Neural progenitor cell (in vitro differentiated cells): ENCODE data around the gene MED20. TPM values are rescaled to one million over a fixed set of nuclear protein-coding genes. Genes with fewer than 3 reads are reported as not detected.
A peak's percentile ranks its signal among the peaks of the same experiment; 100 is the strongest.

Experiments
- DNase-seq: peaks from one replicate; pipeline ENCODE4 v3.0.0-alpha.2; 2016; ENCODE audit warnings: low spot score
- H2AFZ ChIP-seq: fragments of 200-600 bp; sonication (generic); replicated peaks from 2 replicates; pipeline ENCODE4 v1.6.1; 2016; ENCODE audit warnings: antibody characterized with exemption
- H3F3A ChIP-seq: fragments of 200-600 bp; sonication (generic); 2 replicates; pipeline ENCODE4 v1.6.1; 2016; ENCODE audit warnings: antibody characterized with exemption, low read depth
- H3K27ac ChIP-seq: fragments of 200-600 bp; sonication (generic); 2 replicates; pipeline ENCODE4 v1.5.1; 2016; ENCODE audit warnings: mild to moderate bottlenecking
- H3K27me3 ChIP-seq: fragments of 200-600 bp; sonication (generic); 2 replicates; pipeline ENCODE4 v1.6.1; 2016; ENCODE audit warnings: mild to moderate bottlenecking, moderate library complexity
- H3K36me3 ChIP-seq: fragments of 200-600 bp; sonication (generic); 2 replicates; pipeline ENCODE4 v1.5.1; 2016
- H3K4me1 ChIP-seq: fragments of 200-600 bp; sonication (generic); 2 replicates; pipeline ENCODE4 v1.6.1; 2016; ENCODE audit warnings: mixed run types
- H3K4me2 ChIP-seq: fragments of 200-600 bp; sonication (generic); 2 replicates; pipeline ENCODE4 v1.6.1; 2016
- H3K4me3 ChIP-seq: fragments of 200-600 bp; sonication (generic); 2 replicates; pipeline ENCODE4 v1.5.1; 2016
- H3K79me2 ChIP-seq: fragments of 200-600 bp; sonication (generic); 2 replicates; pipeline ENCODE4 v1.6.1; 2016; ENCODE audit warnings: low read depth
- H3K9ac ChIP-seq: fragments of 200-600 bp; sonication (generic); 2 replicates; pipeline ENCODE4 v1.6.1; 2016
- H3K9me3 ChIP-seq: fragments of 200-600 bp; sonication (generic); 2 replicates; pipeline ENCODE4 v1.5.1; 2016; ENCODE audit warnings: low read depth
- H4K20me1 ChIP-seq: fragments of 200-600 bp; sonication (generic); 2 replicates; pipeline ENCODE4 v1.6.1; 2016; ENCODE audit warnings: low read depth
- H3K27ac Mint-ChIP-seq: 3 replicates; pipeline ENCODE4 v1.8.0; 2021; ENCODE audit warnings: mixed read lengths
- H3K27me3 Mint-ChIP-seq: 2 replicates; pipeline ENCODE4 v1.8.0; 2022; ENCODE audit warnings: low read depth, mild to moderate bottlenecking, inconsistent platforms, moderate library complexity, mixed read lengths; ENCODE audit not compliant: insufficient read depth
- H3K36me3 Mint-ChIP-seq: 3 replicates; pipeline ENCODE4 v1.8.0; 2021; ENCODE audit warnings: mixed read lengths
- H3K4me1 Mint-ChIP-seq: 3 replicates; pipeline ENCODE4 v1.8.0; 2021; ENCODE audit warnings: mixed read lengths
- H3K4me3 Mint-ChIP-seq: 3 replicates; pipeline ENCODE4 v1.8.0; 2021; ENCODE audit warnings: mild to moderate bottlenecking, moderate library complexity, mixed read lengths
- H3K9me3 Mint-ChIP-seq: 3 replicates; pipeline ENCODE4 v1.8.0; 2020; ENCODE audit warnings: mixed read lengths
- CTCF ChIP-seq: fragments of 200-600 bp; sonication (generic); IDR thresholded peaks from 2 replicates; pipeline ENCODE4 v1.5.1; 2017; ENCODE audit warnings: antibody characterized with exemption, mild to moderate bottlenecking
- EZH2 ChIP-seq: fragments of 200-600 bp; sonication (generic); IDR thresholded peaks from 2 replicates; pipeline ENCODE4 v1.6.1; 2017; ENCODE audit warnings: antibody characterized with exemption, mild to moderate bottlenecking, moderate library complexity
- EZH2phosphoT487 ChIP-seq: fragments of 200-600 bp; sonication (generic); IDR thresholded peaks from 2 replicates; pipeline ENCODE4 v1.6.1; 2017; ENCODE audit warnings: antibody characterized with exemption
- total RNA-seq: library from RNA; depleted of rRNA; stranded (reverse); fragments of >200 nt; gene quantifications from 2 replicates; pipeline ENCODE4 v1.2.3, GENCODE V29; 2015; ENCODE audit warnings: low replicate concordance

MED20 gene
- total RNA-seq, 1 donor from 2014 or later: 29.4 TPM

GRCh38 chr6:41937861-41938574 lies 17.1 kb upstream of the MED20 start:
- no peak overlapping the region for H2AFZ ChIP-seq
- no peaks in the 10 kb centered on the region for H3K36me3 ChIP-seq
- peaks cover 9% of the 10 kb centered on the region for H3K27me3 ChIP-seq
- no peaks in the 10 kb centered on the region for H3K79me2 ChIP-seq
- TF ChIP-seq CTCF (no peak), EZH2 (no peak), EZH2phosphoT487 (no peak)
- no peak overlapping the region for H3K4me2 ChIP-seq
- no peaks in the 10 kb centered on the region for H3K9me3 Mint-ChIP-seq
- no peak overlapping the region for H3K27ac ChIP-seq
- DNase-seq: no peak
- H3K4me3 ChIP-seq: no peak overlapping the region
- H3K4me1 ChIP-seq: peaks cover 27% of the 10 kb centered on the region
- H3K27me3 Mint-ChIP-seq: peaks cover 12% of the 10 kb centered on the region
- peaks cover 63% of the 10 kb centered on the region for H3F3A ChIP-seq
- H3K4me1 Mint-ChIP-seq: peaks cover 29% of the 10 kb centered on the region
- no peaks in the 10 kb centered on the region for H3K9me3 ChIP-seq
- H4K20me1 ChIP-seq: peaks cover 24% of the 10 kb centered on the region
- H3K36me3 Mint-ChIP-seq: peaks cover 2% of the 10 kb centered on the region
- no peak overlapping the region for H3K4me3 Mint-ChIP-seq
- H3K9ac ChIP-seq: no peak overlapping the region
- no peak overlapping the region for H3K27ac Mint-ChIP-seq

GRCh38 chr6:41937472-41937860 lies 16.5 kb upstream of the MED20 start:
- Histone ChIP-seq H3K4me3 (no peak overlapping the region), H3K9me3 (no peaks in the 10 kb centered on the region), H3K27ac (no peak overlapping the region), H3K4me2 (no peak overlapping the region), H2AFZ (no peak overlapping the region), H3K36me3 (no peaks in the 10 kb centered on the region), H3K27me3 (peaks cover 9% of the 10 kb centered on the region), H3K79me2 (no peaks in the 10 kb centered on the region), H3K9ac (no peak overlapping the region), H3F3A (peaks cover 59% of the 10 kb centered on the region), H3K4me1 (peaks cover 27% of the 10 kb centered on the region), H4K20me1 (peaks cover 24% of the 10 kb centered on the region)
- H3K36me3 Mint-ChIP-seq: peaks cover 4% of the 10 kb centered on the region
- H3K27me3 Mint-ChIP-seq: peaks cover 12% of the 10 kb centered on the region
- no peaks in the 10 kb centered on the region for H3K9me3 Mint-ChIP-seq
- no peak overlapping the region for H3K4me3 Mint-ChIP-seq
- H3K4me1 Mint-ChIP-seq: peaks cover 29% of the 10 kb centered on the region
- H3K27ac Mint-ChIP-seq: no peak overlapping the region
- TF ChIP-seq EZH2 (no peak), CTCF (no peak), EZH2phosphoT487 (no peak)
- no peak for DNase-seq

GRCh38 chr6:41936073-41936837 lies 15.3 kb upstream of the MED20 start:
- H3K4me1 ChIP-seq: peaks cover 24% of the 10 kb centered on the region
- H3K4me2 ChIP-seq: no peak overlapping the region
- no peaks in the 10 kb centered on the region for H3K36me3 ChIP-seq
- H3K79me2 ChIP-seq: no peaks in the 10 kb centered on the region
- peaks cover 11% of the 10 kb centered on the region for H3K36me3 Mint-ChIP-seq
- peaks cover 12% of the 10 kb centered on the region for H3K27me3 Mint-ChIP-seq
- peaks cover 9% of the 10 kb centered on the region for H3K27me3 ChIP-seq
- H3F3A ChIP-seq: peaks cover 53% of the 10 kb centered on the region
- peak overlapping the region; percentile 93 for H3K27ac Mint-ChIP-seq
- no peaks in the 10 kb centered on the region for H3K9me3 ChIP-seq
- peaks cover 24% of the 10 kb centered on the region for H4K20me1 ChIP-seq
- DNase-seq: peak; percentile 78
- no peak overlapping the region for H3K9ac ChIP-seq
- no peak for TF ChIP-seq EZH2phosphoT487
- no peak for TF ChIP-seq EZH2
- TF ChIP-seq CTCF: peak; percentile 77
- no peak overlapping the region for H3K4me3 ChIP-seq
- H3K4me3 Mint-ChIP-seq: no peak overlapping the region
- no peak overlapping the region for H2AFZ ChIP-seq
- H3K27ac ChIP-seq: peak overlapping the region; percentile 49
- peaks cover 23% of the 10 kb centered on the region for H3K4me1 Mint-ChIP-seq
- H3K9me3 Mint-ChIP-seq: no peaks in the 10 kb centered on the region
